ENCODE measurements around the gene CREG2.

GRCh38 chr2:101375653-101376052, 11.7 kb downstream of the CREG2 start:
- TF ChIP-seq POLR2AphosphoS5 (IDR thresholded peaks at IDR 0.05) (no peak), POLR2A (IDR thresholded peaks at IDR 0.05) (no peak)
- TF ChIP-seq, protein P1, sequence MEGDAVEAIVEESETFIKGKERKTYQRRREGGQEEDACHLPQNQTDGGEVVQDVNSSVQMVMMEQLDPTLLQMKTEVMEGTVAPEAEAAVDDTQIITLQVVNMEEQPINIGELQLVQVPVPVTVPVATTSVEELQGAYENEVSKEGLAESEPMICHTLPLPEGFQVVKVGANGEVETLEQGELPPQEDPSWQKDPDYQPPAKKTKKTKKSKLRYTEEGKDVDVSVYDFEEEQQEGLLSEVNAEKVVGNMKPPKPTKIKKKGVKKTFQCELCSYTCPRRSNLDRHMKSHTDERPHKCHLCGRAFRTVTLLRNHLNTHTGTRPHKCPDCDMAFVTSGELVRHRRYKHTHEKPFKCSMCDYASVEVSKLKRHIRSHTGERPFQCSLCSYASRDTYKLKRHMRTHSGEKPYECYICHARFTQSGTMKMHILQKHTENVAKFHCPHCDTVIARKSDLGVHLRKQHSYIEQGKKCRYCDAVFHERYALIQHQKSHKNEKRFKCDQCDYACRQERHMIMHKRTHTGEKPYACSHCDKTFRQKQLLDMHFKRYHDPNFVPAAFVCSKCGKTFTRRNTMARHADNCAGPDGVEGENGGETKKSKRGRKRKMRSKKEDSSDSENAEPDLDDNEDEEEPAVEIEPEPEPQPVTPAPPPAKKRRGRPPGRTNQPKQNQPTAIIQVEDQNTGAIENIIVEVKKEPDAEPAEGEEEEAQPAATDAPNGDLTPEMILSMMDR (IDR thresholded peaks at IDR 0.05 in 8 of 11, conservative IDR thresholded peaks at IDR 0.05 in 3 of 11): no peak

All from spleen (tissue), 7 donors.